GM12864 (cell line): ENCODE data around the gene TBL3.

Experiments
- DNase-seq: peaks from one replicate; pipeline ENCODE4 v3.0.0-alpha.2; 2011; ENCODE audit warnings: low read depth
- H3K4me3 ChIP-seq: 2 replicates; pipeline ENCODE4 v1.5.1; 2011; ENCODE audit warnings: mild to moderate bottlenecking, low read depth, low read length, control low read depth
- TF ChIP-seq, protein P1 (sequence below): IDR thresholded peaks from 2 replicates; pipeline ENCODE4 v1.5.1; 2011; ENCODE audit warnings: low read depth, mild to moderate bottlenecking, moderate library complexity, low read length, control low read depth, inconsistent platforms; ENCODE audit errors: missing control alignments

Gene TBL3

GRCh38 chr16:2030036-2030435 is 58.2 kb downstream of the TBL3 start:
- no peak for DNase-seq
- no peak overlapping the region for H3K4me3 ChIP-seq
- TF ChIP-seq, protein P1, sequence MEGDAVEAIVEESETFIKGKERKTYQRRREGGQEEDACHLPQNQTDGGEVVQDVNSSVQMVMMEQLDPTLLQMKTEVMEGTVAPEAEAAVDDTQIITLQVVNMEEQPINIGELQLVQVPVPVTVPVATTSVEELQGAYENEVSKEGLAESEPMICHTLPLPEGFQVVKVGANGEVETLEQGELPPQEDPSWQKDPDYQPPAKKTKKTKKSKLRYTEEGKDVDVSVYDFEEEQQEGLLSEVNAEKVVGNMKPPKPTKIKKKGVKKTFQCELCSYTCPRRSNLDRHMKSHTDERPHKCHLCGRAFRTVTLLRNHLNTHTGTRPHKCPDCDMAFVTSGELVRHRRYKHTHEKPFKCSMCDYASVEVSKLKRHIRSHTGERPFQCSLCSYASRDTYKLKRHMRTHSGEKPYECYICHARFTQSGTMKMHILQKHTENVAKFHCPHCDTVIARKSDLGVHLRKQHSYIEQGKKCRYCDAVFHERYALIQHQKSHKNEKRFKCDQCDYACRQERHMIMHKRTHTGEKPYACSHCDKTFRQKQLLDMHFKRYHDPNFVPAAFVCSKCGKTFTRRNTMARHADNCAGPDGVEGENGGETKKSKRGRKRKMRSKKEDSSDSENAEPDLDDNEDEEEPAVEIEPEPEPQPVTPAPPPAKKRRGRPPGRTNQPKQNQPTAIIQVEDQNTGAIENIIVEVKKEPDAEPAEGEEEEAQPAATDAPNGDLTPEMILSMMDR: no peak

DNA sequence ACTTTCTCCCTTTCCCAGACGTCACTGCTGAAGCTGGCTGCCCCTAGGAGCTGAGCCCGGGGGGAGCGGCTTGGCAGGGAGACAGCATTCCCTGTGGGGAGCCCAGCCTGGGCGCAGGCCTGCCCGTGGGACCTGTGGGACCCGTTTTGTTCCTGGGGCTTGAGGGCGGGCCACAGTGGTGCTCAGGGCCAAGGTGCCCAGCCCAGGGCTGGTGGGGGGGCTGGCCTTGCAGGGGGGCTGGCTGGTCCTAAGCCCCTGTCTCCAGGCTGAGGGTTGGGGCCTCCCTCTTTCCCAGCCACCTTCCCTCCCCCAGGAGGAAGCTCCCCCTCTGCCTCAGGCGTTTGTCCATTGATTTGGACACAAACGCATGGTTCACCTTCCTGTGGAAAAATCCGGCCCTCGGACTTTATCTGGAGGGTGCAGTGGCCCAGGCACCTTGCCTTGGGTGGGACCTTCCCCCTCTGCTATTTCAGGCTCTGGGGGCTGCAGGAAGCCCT is 59.3 kb downstream of the TBL3 start:
- no peak overlapping the region for H3K4me3 ChIP-seq
- TF ChIP-seq, protein P1: no peak
- DNase-seq: no peak
